ENCODE data around the gene MT1G.

DNA sequence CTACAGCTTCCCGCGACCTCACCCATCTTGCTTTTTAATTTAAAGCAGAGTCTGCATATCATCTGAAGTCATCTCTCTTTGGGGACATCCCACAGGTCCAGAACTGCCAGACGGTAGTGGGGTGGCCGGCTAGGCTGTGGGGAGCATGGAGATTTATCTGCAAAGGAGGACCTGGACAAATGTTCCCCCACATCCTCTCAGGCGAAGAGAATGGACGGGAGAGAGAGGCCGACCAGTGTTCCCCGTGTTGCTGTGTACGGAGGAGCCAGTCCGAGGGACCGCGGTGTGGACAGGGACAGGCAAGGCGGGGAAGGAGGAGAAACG, 36.1 kb downstream of the MT1G start:
- TF ChIP-seq, protein P1, sequence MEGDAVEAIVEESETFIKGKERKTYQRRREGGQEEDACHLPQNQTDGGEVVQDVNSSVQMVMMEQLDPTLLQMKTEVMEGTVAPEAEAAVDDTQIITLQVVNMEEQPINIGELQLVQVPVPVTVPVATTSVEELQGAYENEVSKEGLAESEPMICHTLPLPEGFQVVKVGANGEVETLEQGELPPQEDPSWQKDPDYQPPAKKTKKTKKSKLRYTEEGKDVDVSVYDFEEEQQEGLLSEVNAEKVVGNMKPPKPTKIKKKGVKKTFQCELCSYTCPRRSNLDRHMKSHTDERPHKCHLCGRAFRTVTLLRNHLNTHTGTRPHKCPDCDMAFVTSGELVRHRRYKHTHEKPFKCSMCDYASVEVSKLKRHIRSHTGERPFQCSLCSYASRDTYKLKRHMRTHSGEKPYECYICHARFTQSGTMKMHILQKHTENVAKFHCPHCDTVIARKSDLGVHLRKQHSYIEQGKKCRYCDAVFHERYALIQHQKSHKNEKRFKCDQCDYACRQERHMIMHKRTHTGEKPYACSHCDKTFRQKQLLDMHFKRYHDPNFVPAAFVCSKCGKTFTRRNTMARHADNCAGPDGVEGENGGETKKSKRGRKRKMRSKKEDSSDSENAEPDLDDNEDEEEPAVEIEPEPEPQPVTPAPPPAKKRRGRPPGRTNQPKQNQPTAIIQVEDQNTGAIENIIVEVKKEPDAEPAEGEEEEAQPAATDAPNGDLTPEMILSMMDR (IDR thresholded peaks at IDR 0.05; ENCODE audit: low read depth, low read length, poor library complexity, severe bottlenecking), result no peak
- TF ChIP-seq EZH2phosphoT487 (IDR thresholded peaks at IDR 0.05; ENCODE audit: borderline replicate concordance, low read length), result no peak
